ENCODE measurements around the gene INO80C. TPM values are rescaled to one million over a fixed set of nuclear protein-coding genes. Genes with fewer than 3 reads are reported as not detected.

Gene INO80C
- total and polyA plus RNA-seq, 2 of the 4 experiments (the other 2 are of a cell fraction), result 5.6 to 17.1 TPM

DNA sequence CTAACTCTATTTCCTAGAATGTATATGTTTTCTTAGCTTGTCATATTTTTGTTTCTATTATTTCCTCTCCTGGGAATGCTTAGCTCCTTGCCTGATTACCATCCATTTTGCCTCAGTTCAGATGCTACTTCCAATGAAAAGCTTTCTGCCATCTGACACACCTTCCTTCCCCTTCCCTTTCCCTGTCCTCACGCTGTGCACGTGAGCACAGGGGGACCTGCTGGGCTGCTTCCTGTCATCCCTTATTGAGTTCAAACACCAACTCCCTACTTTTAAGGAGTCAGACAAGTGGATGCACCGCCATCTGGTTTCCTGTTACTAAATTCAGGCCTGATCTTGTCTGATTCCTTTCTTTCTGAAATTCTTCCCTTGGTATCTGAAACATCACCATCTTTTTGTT is 2.4 kb upstream of the INO80C start:
- no peak overlapping the region for H3K23ac ChIP-seq (ENCODE audit: low read depth, low read length)
- H3K18ac ChIP-seq (ENCODE audit: low read depth, low read length), result no peak overlapping the region
- no peak overlapping the region for H4K5ac ChIP-seq (ENCODE audit: low read depth, low read length)
- in situ Hi-C loops (cut with MboI; ENCODE audit: low sequenced_read_pairs) (no loop called here), intact Hi-C loops (cut with micrococcal nuclease) (no loop called here), dilution Hi-C loops (cut with HindIII; ENCODE audit: low sequenced_read_pairs, unreplicated experiment) (no loop called here)
- H3K56ac ChIP-seq (ENCODE audit: extremely low read depth, insufficient read depth, low read length), result no peak overlapping the region
- H3K27ac ChIP-seq (ENCODE audit: insufficient read depth, low read length), result no peak overlapping the region
- H2AK9ac ChIP-seq (replicated peaks; ENCODE audit: low read depth, low read length, poor library complexity), result no peak overlapping the region
- POLR2A ChIA-PET (ENCODE audit: unreplicated experiment), result no interaction called here
- BruUV-seq (replicated peaks), result no TSS peak
- H2AK5ac ChIP-seq (ENCODE audit: low read depth, low read length), result no peak overlapping the region
- H2BK120ac ChIP-seq (ENCODE audit: low read depth, low read length), result no peak overlapping the region
- H3K4me3 ChIP-seq (ENCODE audit: insufficient read depth, low read depth, low read length), result no peak overlapping the region
- H3K4ac ChIP-seq (ENCODE audit: low read depth, low read length), result no peak overlapping the region
- H2BK5ac ChIP-seq (ENCODE audit: low read depth, low read length, poor library complexity, severe bottlenecking), result no peak overlapping the region
- peaks cover 9 to 17% of the 10 kb centered on the region in 2 experiments; a peak in 2 of 4 replicates for H3K79me1 ChIP-seq (ENCODE audit: low read depth in 1 of 2, low read length in 2 of 2)
- H3K9ac ChIP-seq (ENCODE audit: low read depth, low read length), result no peak overlapping the region
- no peak overlapping the region for H2AFZ ChIP-seq (replicated peaks; ENCODE audit: low read length, poor library complexity)
- ATAC-seq (ENCODE audit: low read depth) (no peak), DNase-seq (no peak)
- no peak overlapping the region for H4K91ac ChIP-seq (ENCODE audit: insufficient read depth, low read depth, low read length)
- no peak overlapping the region for H3K14ac ChIP-seq (replicated peaks; ENCODE audit: low read depth, low read length)
- peaks cover 3% of the 10 kb centered on the region for H3K4me1 ChIP-seq (ENCODE audit: control insufficient read depth, insufficient read depth, low read length)
- CTCF ChIA-PET, result no interaction called here
- H3K36me3 ChIP-seq (ENCODE audit: control insufficient read depth, insufficient read depth, low read length), result no peaks in the 10 kb centered on the region
- WGBS, 2 experiments (ENCODE audit: extremely low coverage in 2 of 2, insufficient read length in 1 of 2), result 40% methylated on average over 1 of the region's 3 CpGs; no CpG with 5 or more reads in 1 of the 2 experiments
- no peak overlapping the region for H4K8ac ChIP-seq (ENCODE audit: low read depth in 2 of 2, low read length in 2 of 2)
- H3K27me3 ChIP-seq (ENCODE audit: control insufficient read depth, insufficient read depth, low read length), result peaks cover 4% of the 10 kb centered on the region; the same call in 1 of the 2 replicates
- no peak overlapping the region for H2BK20ac ChIP-seq (ENCODE audit: low read depth, low read length)
- H3K4me2 ChIP-seq (ENCODE audit: low read depth, low read length), result no peak overlapping the region
- peaks cover 7% of the 10 kb centered on the region for H3K9me1 ChIP-seq (ENCODE audit: insufficient read depth, low read length)
- no peaks in the 10 kb centered on the region for H4K20me1 ChIP-seq (ENCODE audit: insufficient read depth, low read length)
- H3K9me3 ChIP-seq (ENCODE audit: control insufficient read depth, insufficient read depth, low read length), result no peaks in the 10 kb centered on the region
- H2BK15ac ChIP-seq (ENCODE audit: low read depth, low read length), result no peak overlapping the region
- TF ChIP-seq NFE2L2 (IDR thresholded peaks at IDR 0.05; ENCODE audit: low read depth, low read length), result no peak
- TF ChIP-seq, protein P1, sequence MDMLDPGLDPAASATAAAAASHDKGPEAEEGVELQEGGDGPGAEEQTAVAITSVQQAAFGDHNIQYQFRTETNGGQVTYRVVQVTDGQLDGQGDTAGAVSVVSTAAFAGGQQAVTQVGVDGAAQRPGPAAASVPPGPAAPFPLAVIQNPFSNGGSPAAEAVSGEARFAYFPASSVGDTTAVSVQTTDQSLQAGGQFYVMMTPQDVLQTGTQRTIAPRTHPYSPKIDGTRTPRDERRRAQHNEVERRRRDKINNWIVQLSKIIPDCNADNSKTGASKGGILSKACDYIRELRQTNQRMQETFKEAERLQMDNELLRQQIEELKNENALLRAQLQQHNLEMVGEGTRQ (IDR thresholded peaks at IDR 0.05; ENCODE audit: low read depth, low read length), result no peak
- TF ChIP-seq CHD1 (IDR thresholded peaks at IDR 0.05; ENCODE audit: low read depth, low read length), result no peak
- no peak for TF ChIP-seq SMC3 (IDR thresholded peaks at IDR 0.05; ENCODE audit: low read depth, low read length)
- no peak for TF ChIP-seq RFX5 (IDR thresholded peaks at IDR 0.05; ENCODE audit: low read depth, low read length)
- TF ChIP-seq FOS (IDR thresholded peaks at IDR 0.05; ENCODE audit: low read depth, low read length), result no peak
- TF ChIP-seq, protein P2, sequence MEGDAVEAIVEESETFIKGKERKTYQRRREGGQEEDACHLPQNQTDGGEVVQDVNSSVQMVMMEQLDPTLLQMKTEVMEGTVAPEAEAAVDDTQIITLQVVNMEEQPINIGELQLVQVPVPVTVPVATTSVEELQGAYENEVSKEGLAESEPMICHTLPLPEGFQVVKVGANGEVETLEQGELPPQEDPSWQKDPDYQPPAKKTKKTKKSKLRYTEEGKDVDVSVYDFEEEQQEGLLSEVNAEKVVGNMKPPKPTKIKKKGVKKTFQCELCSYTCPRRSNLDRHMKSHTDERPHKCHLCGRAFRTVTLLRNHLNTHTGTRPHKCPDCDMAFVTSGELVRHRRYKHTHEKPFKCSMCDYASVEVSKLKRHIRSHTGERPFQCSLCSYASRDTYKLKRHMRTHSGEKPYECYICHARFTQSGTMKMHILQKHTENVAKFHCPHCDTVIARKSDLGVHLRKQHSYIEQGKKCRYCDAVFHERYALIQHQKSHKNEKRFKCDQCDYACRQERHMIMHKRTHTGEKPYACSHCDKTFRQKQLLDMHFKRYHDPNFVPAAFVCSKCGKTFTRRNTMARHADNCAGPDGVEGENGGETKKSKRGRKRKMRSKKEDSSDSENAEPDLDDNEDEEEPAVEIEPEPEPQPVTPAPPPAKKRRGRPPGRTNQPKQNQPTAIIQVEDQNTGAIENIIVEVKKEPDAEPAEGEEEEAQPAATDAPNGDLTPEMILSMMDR (conservative IDR thresholded peaks at IDR 0.05; ENCODE audit: low read depth, low read length), result no peak
- TF ChIP-seq POLR2A (IDR thresholded peaks at IDR 0.05; ENCODE audit: low read depth, low read length), result no peak
- TF ChIP-seq, protein P3, sequence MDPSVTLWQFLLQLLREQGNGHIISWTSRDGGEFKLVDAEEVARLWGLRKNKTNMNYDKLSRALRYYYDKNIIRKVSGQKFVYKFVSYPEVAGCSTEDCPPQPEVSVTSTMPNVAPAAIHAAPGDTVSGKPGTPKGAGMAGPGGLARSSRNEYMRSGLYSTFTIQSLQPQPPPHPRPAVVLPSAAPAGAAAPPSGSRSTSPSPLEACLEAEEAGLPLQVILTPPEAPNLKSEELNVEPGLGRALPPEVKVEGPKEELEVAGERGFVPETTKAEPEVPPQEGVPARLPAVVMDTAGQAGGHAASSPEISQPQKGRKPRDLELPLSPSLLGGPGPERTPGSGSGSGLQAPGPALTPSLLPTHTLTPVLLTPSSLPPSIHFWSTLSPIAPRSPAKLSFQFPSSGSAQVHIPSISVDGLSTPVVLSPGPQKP (IDR thresholded peaks at IDR 0.05; ENCODE audit: borderline replicate concordance, low read depth, low read length), result no peak
- TF ChIP-seq CEBPB (IDR thresholded peaks at IDR 0.05; ENCODE audit: low read depth, low read length), result no peak
- TF ChIP-seq MAZ (IDR thresholded peaks at IDR 0.05; ENCODE audit: borderline replicate concordance, low read depth, low read length), result no peak
- no peak for TF ChIP-seq MXI1 (IDR thresholded peaks at IDR 0.05; ENCODE audit: borderline replicate concordance, low read depth, low read length)
- no peak for TF ChIP-seq MAFK (IDR thresholded peaks at IDR 0.05; ENCODE audit: low read depth, low read length)
- TF ChIP-seq RAD21 (IDR thresholded peaks at IDR 0.05; ENCODE audit: low read length), result no peak
- TF ChIP-seq RCOR1 (IDR thresholded peaks at IDR 0.05; ENCODE audit: insufficient replicate concordance, low read length), result no peak
- TF ChIP-seq BHLHE40 (IDR thresholded peaks at IDR 0.05; ENCODE audit: low read depth, low read length), result no peak

Measured in IMR-90 (cell line).